Neural progenitor cell (in vitro differentiated cells): ENCODE data around the gene SSTR5. TPM values are rescaled to one million over a fixed set of nuclear protein-coding genes. Genes with fewer than 3 reads are reported as not detected.

Experiments
- DNase-seq: peaks from one replicate; pipeline ENCODE4 v3.0.0-alpha.2; 2016; ENCODE audit warnings: low spot score
- H2AFZ ChIP-seq: fragments of 200-600 bp; sonication (generic); replicated peaks from 2 replicates; pipeline ENCODE4 v1.6.1; 2016; ENCODE audit warnings: antibody characterized with exemption
- H3F3A ChIP-seq: fragments of 200-600 bp; sonication (generic); 2 replicates; pipeline ENCODE4 v1.6.1; 2016; ENCODE audit warnings: antibody characterized with exemption, low read depth
- H3K27ac ChIP-seq: fragments of 200-600 bp; sonication (generic); 2 replicates; pipeline ENCODE4 v1.5.1; 2016; ENCODE audit warnings: mild to moderate bottlenecking
- H3K27me3 ChIP-seq: fragments of 200-600 bp; sonication (generic); 2 replicates; pipeline ENCODE4 v1.6.1; 2016; ENCODE audit warnings: mild to moderate bottlenecking, moderate library complexity
- H3K36me3 ChIP-seq: fragments of 200-600 bp; sonication (generic); 2 replicates; pipeline ENCODE4 v1.5.1; 2016
- H3K4me1 ChIP-seq: fragments of 200-600 bp; sonication (generic); 2 replicates; pipeline ENCODE4 v1.6.1; 2016; ENCODE audit warnings: mixed run types
- H3K4me2 ChIP-seq: fragments of 200-600 bp; sonication (generic); 2 replicates; pipeline ENCODE4 v1.6.1; 2016
- H3K4me3 ChIP-seq: fragments of 200-600 bp; sonication (generic); 2 replicates; pipeline ENCODE4 v1.5.1; 2016
- H3K79me2 ChIP-seq: fragments of 200-600 bp; sonication (generic); 2 replicates; pipeline ENCODE4 v1.6.1; 2016; ENCODE audit warnings: low read depth
- H3K9ac ChIP-seq: fragments of 200-600 bp; sonication (generic); 2 replicates; pipeline ENCODE4 v1.6.1; 2016
- H3K9me3 ChIP-seq: fragments of 200-600 bp; sonication (generic); 2 replicates; pipeline ENCODE4 v1.5.1; 2016; ENCODE audit warnings: low read depth
- H4K20me1 ChIP-seq: fragments of 200-600 bp; sonication (generic); 2 replicates; pipeline ENCODE4 v1.6.1; 2016; ENCODE audit warnings: low read depth
- H3K27ac Mint-ChIP-seq: 3 replicates; pipeline ENCODE4 v1.8.0; 2021; ENCODE audit warnings: mixed read lengths
- H3K27me3 Mint-ChIP-seq: 2 replicates; pipeline ENCODE4 v1.8.0; 2022; ENCODE audit warnings: low read depth, mild to moderate bottlenecking, inconsistent platforms, moderate library complexity, mixed read lengths; ENCODE audit not compliant: insufficient read depth
- H3K36me3 Mint-ChIP-seq: 3 replicates; pipeline ENCODE4 v1.8.0; 2021; ENCODE audit warnings: mixed read lengths
- H3K4me1 Mint-ChIP-seq: 3 replicates; pipeline ENCODE4 v1.8.0; 2021; ENCODE audit warnings: mixed read lengths
- H3K4me3 Mint-ChIP-seq: 3 replicates; pipeline ENCODE4 v1.8.0; 2021; ENCODE audit warnings: mild to moderate bottlenecking, moderate library complexity, mixed read lengths
- H3K9me3 Mint-ChIP-seq: 3 replicates; pipeline ENCODE4 v1.8.0; 2020; ENCODE audit warnings: mixed read lengths
- CTCF ChIP-seq: fragments of 200-600 bp; sonication (generic); IDR thresholded peaks from 2 replicates; pipeline ENCODE4 v1.5.1; 2017; ENCODE audit warnings: antibody characterized with exemption, mild to moderate bottlenecking
- EZH2 ChIP-seq: fragments of 200-600 bp; sonication (generic); IDR thresholded peaks from 2 replicates; pipeline ENCODE4 v1.6.1; 2017; ENCODE audit warnings: antibody characterized with exemption, mild to moderate bottlenecking, moderate library complexity
- EZH2phosphoT487 ChIP-seq: fragments of 200-600 bp; sonication (generic); IDR thresholded peaks from 2 replicates; pipeline ENCODE4 v1.6.1; 2017; ENCODE audit warnings: antibody characterized with exemption
- total RNA-seq: library from RNA; depleted of rRNA; stranded (reverse); fragments of >200 nt; gene quantifications from 2 replicates; pipeline ENCODE4 v1.2.3, GENCODE V29; 2015; ENCODE audit warnings: low replicate concordance

Gene SSTR5
- total RNA-seq, 1 donor from 2014 or later, result not detected

DNA sequence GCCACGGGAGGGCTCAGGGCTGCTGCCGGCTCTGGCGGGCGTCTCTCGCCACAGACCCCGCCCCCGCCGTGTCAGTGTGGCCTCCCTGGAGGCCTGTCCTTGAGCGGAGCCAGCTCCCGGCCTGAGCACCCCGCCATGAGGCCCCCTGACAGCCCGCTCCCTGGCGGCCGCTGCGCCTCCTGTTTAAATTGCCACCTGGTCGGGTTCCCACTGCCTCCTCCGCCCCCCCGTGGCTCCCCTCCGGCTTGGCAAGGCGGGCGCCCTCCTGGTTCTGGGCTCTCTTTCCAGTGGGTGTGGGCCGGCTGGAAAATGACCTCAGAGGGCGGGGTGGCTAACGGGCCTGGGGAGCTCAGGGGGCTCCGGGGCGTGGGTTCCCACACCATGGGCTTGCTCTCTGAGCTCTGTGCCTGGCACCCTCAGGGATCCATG lies 42.1 kb upstream of the SSTR5 start:
- no peaks in the 10 kb centered on the region for H3K36me3 Mint-ChIP-seq
- no peaks in the 10 kb centered on the region for H4K20me1 ChIP-seq
- no peak overlapping the region for H3K4me3 ChIP-seq
- no peak overlapping the region for H2AFZ ChIP-seq
- peaks cover 3% of the 10 kb centered on the region for H3K9me3 Mint-ChIP-seq
- H3K27me3 ChIP-seq, result no peaks in the 10 kb centered on the region
- DNase-seq, result no peak
- H3K27ac Mint-ChIP-seq, result no peak overlapping the region
- no peak overlapping the region for H3K27ac ChIP-seq
- TF ChIP-seq CTCF (no peak), EZH2 (no peak), EZH2phosphoT487 (no peak)
- no peaks in the 10 kb centered on the region for H3K79me2 ChIP-seq
- no peaks in the 10 kb centered on the region for H3K9me3 ChIP-seq
- no peaks in the 10 kb centered on the region for H3K36me3 ChIP-seq
- H3K4me1 Mint-ChIP-seq, result peaks cover 31% of the 10 kb centered on the region
- H3F3A ChIP-seq, result no peaks in the 10 kb centered on the region
- H3K4me2 ChIP-seq, result no peak overlapping the region
- H3K4me3 Mint-ChIP-seq, result no peak overlapping the region
- H3K9ac ChIP-seq, result no peak overlapping the region
- no peaks in the 10 kb centered on the region for H3K4me1 ChIP-seq
- H3K27me3 Mint-ChIP-seq, result peaks cover 5% of the 10 kb centered on the region

GRCh38 chr16:1031666-1032065 lies 40.9 kb upstream of the SSTR5 start:
- TF ChIP-seq EZH2, result no peak
- no peak for TF ChIP-seq EZH2phosphoT487
- TF ChIP-seq CTCF, result no peak
- Histone ChIP-seq H3F3A (no peaks in the 10 kb centered on the region), H3K4me1 (no peaks in the 10 kb centered on the region), H3K4me2 (no peak overlapping the region), H3K9ac (no peak overlapping the region), H3K27ac (no peak overlapping the region), H3K36me3 (no peaks in the 10 kb centered on the region), H3K79me2 (no peaks in the 10 kb centered on the region), H3K4me3 (no peak overlapping the region), H3K27me3 (no peaks in the 10 kb centered on the region), H3K9me3 (no peaks in the 10 kb centered on the region), H2AFZ (no peak overlapping the region), H4K20me1 (no peaks in the 10 kb centered on the region)
- Mint-ChIP-seq H3K36me3 (no peaks in the 10 kb centered on the region), H3K4me1 (peaks cover 20% of the 10 kb centered on the region), H3K27me3 (peaks cover 4% of the 10 kb centered on the region), H3K9me3 (peaks cover 3% of the 10 kb centered on the region), H3K27ac (no peak overlapping the region), H3K4me3 (no peak overlapping the region)
- DNase-seq, result no peak

DNA sequence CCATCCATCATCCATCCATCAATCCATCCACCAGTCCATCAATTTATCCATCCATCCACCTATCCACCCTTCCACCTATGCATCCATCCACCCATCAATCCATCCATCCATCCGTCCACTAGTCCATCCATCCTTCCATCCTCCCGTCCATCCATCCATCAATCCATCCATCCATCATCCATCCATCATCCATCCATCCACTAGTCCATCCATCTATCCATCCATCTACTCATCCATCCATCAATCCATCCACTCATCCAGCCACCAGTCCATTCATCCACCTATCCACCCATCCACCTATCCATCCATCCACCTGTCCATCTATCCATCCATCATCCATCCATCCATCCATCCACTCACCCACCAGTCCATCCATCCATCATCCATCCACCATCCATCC lies 39.9 kb upstream of the SSTR5 start:
- DNase-seq, result no peak
- Mint-ChIP-seq H3K36me3 (no peaks in the 10 kb centered on the region), H3K27me3 (peaks cover 3% of the 10 kb centered on the region), H3K9me3 (peaks cover 3% of the 10 kb centered on the region), H3K4me3 (no peak overlapping the region), H3K27ac (no peak overlapping the region), H3K4me1 (peaks cover 12% of the 10 kb centered on the region)
- Histone ChIP-seq H4K20me1 (no peaks in the 10 kb centered on the region), H3K4me2 (no peak overlapping the region), H3K4me1 (peaks cover 9% of the 10 kb centered on the region), H3K27ac (no peak overlapping the region), H2AFZ (no peak overlapping the region), H3F3A (no peaks in the 10 kb centered on the region), H3K36me3 (no peaks in the 10 kb centered on the region), H3K9ac (no peak overlapping the region), H3K9me3 (no peaks in the 10 kb centered on the region), H3K27me3 (no peaks in the 10 kb centered on the region), H3K79me2 (no peaks in the 10 kb centered on the region), H3K4me3 (no peak overlapping the region)
- TF ChIP-seq CTCF (no peak), EZH2phosphoT487 (no peak), EZH2 (no peak)
